GM21825 (cell line): ENCODE data around the gene KCTD19.

Source experiments
- ATAC-seq: cut with Tn5 transposase; IDR thresholded peaks from one replicate; pipeline ENCODE4 v1.9.1; 2021; ENCODE audit warnings: mild to moderate bottlenecking, moderate library complexity; ENCODE audit not compliant: unreplicated experiment

KCTD19 gene

DNA sequence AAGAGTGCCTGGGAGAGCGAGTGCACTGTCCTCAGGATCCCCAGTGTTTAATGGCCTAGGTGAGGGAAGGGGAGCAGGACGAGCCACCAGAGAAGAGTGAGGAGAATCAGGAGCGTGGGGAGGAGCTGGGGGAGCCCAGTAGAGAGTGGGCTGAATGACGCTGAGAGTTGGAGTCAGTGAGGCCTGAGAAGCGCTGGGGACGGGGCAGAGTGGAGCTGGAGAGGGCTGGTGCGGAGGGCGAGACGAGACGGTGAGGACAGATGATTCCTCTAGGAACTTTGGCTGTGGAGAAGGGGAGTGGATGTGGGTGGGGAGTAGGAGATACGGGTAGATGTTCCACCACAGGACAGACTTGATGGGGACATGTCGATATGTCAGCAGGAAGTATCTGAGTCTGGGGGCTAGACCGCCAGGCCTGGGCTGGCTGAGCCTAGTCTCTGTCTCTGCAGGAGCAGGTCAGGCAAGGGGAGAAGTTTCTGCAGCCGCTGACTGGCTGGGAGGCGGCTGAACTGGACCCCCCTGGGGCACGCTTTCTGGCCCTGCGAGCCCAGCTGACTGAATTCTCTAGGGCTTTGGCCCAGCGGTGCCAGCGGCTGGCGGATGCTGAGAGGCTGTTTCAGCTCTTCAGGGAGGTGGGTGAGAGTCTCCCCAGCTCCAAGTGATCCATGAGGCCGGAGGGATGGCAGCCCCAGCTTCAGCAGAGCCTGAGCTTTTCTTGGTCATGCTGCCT lies 42.5 kb downstream of the KCTD19 start:
- ATAC-seq: no peak

DNA sequence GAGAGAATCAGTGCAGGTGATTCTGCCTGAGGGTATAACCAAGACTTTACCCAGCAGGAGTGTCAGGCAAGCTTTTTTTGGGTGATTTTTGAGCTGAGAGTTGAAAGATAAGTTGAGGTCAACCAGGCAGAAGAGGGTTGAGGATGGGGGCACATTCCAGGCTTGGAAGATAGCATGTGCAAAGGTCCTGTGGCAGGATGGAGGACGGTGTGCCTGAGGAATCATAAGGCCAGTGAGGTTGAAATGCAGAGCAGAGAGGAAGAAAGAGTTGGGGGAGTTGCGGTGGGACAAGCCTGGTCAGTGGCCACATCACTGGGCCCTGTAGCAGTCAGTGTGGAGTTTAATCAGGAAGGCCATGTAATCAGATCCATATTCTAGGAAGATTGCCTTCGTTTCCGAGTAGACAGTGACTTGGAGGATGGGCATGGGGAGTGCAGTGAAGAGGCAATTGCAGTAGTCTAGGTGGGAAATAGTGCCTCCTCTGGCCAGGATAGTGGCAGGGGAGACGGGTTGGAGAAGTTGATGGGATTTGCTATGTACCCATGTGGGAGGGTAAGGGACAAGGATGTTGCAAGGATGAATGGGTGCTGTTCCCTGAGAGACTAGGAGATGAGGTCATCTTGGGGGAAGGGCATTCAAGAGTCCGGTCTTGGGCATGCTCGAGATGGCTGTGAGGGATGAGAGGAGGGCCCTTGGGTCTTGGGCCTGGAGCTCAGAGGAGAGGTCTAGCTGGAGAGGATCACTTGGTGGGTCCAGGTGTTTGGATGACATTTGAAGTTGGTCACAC lies 43.3 kb downstream of the KCTD19 start:
- ATAC-seq: no peak

DNA sequence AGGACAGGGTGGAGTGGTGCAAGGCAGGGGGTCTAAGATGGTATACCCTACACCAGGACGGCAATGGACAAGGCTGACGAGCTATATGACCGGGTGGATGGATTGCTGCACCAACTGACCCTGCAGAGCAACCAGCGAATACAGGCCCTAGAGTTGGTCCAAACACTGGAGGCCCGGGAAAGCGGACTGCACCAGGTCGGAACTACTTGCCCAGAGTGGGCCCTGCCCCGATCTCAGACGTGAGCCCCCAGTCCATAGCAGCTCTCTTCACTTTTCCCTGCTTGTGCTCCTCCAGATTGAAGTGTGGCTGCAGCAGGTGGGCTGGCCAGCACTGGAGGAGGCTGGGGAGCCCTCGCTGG lies 44.1 kb downstream of the KCTD19 start:
- no peak for ATAC-seq

DNA sequence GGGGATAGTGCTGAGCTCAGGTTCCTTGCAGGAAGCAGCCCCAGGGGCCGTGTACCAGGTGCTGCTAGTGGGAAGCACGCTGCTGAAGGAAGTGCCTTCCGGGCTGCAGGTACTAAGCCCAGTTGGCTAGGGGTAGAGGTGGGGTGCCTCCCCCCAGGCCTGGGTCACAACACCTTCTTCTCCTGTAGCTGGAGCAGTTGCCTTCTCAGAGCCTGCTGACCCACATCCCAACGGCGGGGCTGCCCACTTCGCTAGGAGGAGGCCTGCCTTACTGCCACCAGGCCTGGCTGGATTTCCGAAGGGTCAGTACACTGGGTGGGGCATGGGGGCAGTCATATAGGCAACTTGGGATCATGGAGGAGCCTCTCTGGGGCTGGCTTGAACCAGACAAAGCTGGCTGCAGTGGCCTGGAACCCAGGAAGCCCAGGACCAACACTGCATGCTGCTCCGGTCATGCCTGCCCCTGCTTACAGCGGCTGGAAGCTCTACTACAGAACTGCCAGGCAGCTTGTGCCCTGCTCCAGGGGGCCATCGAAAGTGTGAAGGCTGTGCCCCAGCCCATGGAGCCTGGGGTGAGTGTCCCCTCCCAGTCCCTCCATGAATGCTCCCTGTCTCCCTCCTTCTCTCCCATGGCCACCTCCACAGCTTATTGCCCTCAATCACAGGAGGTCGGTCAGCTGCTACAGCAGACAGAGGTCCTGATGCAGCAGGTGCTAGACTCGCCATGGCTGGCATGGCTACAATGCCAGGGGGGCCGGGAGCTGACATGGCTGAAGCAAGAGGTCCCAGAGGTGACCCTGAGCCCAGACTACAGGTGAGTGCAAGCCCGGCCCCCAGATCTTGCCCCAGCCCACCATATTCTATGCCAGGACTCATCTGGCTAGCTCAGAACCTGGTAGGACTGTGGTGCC lies 44.8 kb downstream of the KCTD19 start:
- no peak for ATAC-seq

DNA sequence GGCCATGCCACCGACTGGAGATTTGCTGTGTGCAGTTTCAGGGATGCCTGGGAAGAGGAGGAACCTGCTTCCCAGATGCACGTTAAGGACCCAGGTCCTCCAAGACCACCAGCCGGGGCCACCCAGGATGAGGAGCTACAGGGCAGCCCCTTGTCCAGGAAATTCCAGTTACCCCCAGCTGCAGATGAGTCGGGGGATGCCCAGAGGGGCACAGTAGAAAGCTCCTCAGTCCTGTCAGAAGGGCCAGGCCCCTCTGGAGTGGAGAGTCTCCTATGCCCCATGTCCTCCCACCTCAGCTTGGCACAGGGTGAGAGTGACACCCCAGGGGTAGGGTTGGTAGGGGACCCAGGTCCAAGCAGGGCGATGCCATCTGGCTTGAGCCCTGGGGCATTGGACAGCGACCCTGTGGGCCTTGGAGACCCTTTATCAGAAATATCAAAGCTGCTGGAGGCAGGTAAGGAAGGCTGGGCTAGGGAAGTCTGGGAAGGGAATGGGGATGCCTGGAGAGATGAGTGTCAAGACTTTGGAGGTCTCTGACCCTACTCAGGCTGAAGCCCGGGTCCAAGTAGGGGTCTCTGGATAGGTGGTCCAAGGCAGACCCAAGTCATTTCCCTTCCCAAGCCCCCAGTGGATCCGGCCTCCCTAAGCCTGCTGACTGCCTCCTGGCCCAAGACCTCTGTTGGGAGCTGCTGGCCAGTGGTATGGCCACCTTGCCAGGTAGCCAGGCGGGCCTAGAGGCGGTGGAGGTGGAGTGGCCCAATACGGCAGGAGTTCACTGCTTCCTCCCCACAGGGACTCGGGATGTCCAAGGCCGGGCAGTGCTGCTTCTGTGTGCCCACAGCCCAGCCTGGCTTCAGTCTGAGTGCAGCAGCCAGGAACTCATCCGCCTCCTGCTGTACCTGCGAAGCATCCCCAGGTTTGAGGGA lies 46.2 kb downstream of the KCTD19 start:
- ATAC-seq: no peak

DNA sequence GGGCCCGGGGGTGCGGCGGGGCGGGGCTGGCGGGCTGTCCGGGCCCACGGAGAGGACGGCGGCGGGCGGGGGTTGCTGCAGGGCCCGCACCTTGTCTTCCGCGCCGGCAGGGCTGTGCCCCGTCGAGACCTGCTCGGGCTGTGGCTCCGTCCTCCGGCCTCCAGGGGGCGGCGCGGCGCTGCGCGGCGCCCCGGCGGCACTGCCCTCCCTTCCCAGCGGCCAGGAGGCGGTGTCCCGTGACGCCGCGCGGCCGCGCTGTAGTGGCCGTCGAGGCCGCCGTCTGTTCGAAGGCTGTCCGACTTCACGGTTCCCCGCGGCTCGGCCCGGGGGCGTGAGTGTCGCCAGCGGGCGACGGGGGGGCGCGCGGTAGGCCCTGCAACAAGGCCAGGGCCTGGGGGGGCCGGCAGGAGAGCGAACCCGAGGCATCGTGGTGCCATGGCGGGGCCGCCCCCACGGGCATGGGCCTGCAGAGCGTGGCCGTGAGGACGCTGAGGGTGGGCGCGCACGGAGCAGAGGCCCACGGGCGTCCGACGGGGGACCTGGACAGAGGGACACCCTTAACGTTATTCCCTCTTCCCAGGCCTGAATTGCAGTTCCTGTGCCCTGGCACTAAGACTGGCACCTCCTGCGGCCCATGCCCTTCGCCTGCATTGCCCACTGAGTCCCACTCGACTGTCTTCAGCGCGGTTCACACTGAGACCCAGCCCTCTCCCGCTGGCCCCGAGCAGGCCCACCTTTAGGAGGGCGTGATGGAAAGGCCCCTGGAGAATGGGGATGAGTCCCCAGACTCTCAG lies 47.0 kb downstream of the KCTD19 start, which contains the start of gene PLEKHG4:
TSS of gene PLEKHG4 (plus strand) at position 237 of the 794 bp plus-strand sequence. CDS start at position 750, 513 bp downstream.
- peak; percentile 82 for ATAC-seq

DNA sequence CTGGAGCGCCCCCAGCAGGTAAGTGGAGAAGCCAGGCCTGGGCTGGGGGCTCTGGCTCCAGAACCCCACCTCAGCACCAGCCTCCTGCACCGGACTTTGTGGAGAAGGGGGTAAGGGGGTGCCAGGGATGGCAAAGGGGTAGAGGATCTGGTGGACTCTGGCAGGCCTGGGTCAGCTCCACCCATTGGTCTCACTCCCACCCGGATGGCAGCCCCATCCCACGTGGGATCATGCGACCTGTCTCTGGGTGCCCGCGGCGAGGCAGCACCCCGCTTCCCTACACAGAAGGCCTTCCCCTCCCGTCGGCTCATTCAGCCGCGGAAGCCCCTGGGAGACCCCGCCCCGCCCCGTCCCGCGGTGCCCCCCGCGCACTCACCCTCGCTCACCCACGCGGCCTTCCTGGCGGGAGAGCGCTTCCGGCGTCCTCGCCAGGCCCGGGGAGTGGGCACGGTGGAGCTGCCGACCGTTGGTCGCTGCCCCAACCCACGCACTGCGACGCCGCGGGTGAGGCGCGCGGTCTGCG lies 47.7 kb downstream of the KCTD19 start:
- ATAC-seq: peak; percentile 30

DNA sequence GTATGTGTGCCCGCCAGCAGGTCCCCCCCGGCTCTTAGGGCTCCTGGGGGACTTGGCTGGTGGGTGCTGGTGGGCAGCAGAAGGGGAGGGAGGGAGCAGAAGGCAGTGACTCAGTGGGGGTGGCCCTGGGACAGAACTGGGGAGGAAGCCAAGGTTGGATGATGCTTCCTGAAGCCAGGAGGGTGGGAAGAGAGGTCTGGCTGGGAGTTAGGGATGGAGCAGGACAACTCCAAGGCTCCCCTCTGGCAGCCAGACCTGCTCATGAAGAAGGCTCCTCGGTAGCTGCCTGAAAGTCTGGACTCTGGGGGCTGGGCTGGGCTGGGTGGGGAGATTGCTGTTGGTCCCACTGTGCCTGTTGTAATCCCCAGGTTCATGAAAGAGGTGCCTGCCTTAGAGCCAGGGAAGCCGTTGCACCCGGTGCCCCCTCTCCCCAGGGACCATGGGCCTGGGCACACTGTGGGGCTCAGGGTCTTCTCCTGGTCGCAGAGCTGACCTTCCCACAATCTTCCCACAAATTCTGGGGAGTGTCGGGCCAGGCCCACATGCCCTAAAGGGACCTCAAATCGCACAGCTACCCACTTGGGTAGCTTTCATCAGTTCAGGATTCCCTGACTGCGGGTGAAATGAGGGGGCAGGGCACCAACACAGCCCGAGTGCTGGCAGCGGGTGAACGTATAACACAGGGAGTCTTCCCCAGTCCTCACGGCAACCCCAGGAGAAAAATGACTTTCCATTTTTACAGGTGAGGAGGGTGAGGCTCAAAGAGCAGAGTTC lies 48.4 kb downstream of the KCTD19 start:
- ATAC-seq: no peak

DNA sequence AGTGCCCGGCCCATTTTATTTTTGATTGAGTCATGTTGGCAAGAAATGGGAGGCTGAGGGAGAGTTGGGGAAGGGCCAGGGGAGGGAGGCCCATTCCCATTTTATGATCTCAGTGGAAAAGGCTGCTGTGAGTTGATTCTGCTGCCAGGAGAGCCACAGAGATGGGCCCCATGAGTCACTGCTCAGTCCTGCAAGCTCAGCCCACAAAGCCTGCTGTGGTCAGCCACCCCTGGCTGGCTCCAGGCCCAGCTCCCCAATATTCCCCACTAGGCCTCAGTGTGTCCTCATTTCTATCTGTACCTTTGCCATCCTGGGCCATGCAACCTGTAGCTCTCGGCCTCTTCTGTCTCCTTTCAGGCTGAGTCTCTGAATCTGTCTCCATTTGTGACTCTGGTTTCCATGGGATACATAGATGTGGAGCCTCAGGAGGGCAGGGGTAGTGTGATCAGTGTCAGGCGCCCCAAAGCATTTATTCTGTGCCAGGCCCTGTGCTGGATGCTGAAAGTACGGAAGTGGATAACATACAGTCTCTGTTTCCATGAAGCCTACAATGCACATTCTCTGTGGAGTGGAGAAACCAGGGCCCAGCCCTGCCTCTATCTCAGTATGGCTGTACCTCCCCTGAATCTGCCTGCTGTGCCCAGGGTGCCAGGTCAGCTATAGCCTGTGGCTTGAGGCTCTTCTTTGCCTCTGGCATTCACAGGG lies 49.1 kb downstream of the KCTD19 start:
- no peak for ATAC-seq

DNA sequence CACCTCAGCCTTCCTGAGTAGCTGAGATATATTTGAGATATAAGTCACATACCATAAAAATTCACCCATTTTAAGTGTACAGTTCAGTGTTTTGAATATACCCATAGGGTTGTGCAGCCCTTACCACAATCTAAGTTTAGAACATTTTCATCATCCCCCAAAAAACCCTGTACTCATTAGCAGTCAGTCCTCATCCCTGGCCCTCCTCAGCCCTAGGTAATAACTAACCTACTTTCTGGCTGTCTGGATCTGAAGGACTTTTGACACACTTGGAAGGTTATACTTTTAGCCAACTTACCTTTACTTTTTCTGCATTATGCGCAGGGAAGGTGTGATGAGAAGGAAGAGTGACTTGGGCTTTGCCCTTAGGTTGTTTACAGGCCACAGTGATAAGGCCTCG lies 51.2 kb downstream of the KCTD19 start:
- ATAC-seq: no peak

DNA sequence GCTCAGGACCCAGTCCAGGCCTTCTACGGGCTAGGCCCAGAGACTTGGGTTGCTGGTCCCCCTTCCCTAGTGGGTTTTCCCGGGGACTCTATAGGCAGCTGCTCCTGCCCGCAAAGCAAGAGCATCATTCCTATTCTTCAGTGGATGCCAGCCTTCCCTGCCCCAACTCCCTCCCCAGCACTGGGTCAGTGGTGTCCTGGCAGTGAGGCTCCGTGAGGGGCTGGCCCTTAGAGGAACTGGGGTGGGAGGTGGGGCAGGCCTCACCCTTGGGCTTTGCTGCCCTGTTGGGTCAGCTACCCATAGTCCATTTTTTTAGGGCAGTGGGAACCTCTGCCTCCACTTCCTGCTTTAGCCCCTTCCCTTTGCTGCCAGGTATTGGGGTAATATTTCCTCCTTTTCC lies 55.1 kb downstream of the KCTD19 start:
- ATAC-seq: no peak

DNA sequence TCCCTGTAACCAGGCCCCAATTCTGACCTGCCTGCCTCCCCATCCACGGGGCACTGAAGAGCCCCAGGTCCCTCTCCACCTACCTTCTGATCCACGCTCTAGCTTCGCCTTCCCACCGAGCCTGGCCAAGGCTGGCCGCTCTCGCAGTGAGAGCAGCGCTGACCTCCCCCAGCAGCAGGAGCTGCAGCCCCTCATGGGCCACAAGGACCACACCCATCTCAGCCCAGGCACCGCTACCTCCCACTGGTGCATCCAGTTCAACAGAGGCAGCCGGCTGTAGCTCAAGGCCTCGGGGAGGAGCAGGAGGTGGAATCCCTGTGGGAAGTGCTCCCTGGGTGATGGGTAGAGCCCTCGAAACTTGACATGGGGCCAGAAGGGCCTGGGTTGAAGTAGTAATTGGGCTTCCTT lies 55.6 kb downstream of the KCTD19 start:
- no peak for ATAC-seq

DNA sequence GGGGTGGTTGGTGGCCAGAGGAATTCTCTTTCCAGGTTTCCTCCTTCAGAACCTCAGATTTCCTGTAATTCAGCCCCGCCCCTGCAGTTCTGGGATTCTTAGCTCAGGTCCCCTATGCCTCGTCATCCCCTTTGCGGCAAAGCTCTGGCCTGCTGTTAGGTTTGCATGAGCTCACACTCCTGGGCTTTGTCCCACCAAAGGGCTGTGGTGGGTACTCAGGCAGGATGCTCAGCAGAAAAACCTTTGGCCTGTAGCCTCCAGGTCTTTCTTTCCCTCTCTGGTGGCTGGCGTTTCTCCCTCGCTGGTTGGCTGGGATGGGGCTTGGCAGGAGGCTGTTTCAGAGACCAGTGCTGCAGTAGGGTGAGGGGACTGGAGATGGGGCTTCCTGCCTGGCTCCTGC lies 56.8 kb downstream of the KCTD19 start:
- no peak for ATAC-seq

DNA sequence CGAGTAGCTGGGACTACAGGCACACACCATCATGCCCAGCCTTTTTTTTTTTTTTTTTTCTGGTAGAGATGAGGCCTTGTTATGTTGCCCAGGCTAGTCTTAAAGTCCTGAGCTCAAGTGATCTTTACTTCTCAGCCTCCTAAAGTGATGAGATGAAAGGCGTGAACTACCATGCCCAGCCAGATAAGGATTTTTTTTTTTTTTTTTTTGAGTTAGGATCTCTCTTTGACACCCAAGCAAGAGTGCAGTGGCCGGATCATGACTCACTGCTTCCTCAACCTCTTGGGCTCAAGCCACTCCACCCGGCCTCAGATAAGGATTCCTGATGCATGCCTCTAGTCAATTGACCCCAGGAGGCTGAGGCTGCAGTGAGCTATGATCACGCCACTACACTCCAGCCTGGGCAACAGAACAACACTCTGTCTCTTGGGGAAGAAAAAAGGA lies 58.4 kb downstream of the KCTD19 start:
- ATAC-seq: no peak

DNA sequence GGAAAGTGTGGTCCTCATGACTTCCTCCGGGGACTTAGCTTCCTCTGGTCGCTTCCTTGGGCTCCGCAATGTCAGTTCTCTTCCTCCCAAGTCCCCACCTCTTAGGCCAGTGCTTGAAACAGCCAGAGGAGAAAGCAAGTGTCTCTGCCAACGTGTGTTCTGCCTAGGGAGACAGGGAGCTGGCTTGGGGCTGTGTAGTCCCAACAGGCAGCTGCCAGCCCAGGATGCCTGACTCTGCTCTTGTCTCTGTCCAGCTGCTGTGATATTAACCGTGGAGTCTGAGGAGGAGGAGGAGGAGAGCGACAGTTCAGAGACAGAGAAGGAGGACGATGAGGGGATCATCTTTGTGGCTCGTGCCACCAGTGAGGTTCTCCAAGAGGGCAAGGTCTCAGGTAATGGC lies 60.7 kb downstream of the KCTD19 start:
- no peak for ATAC-seq

DNA sequence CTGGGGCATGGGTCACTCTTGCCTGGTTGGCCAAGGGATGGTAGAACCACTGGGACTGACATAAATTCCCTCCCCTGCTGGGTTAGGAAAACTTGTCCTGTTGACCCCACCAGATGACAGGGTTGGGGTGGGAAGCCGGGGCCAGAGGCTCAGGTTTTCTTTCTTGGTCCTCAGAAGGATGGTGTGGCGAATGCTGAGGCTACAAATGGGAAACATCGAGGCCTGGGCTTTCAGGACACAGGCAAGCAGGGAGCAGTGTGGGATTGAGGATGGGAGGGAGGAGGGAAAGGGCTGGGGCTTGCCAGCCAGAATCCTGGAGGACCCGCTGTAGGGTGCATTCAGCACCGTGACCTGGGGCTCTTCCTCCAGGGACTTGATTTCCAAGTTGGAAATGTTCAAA lies 61.7 kb downstream of the KCTD19 start:
- no peak for ATAC-seq

DNA sequence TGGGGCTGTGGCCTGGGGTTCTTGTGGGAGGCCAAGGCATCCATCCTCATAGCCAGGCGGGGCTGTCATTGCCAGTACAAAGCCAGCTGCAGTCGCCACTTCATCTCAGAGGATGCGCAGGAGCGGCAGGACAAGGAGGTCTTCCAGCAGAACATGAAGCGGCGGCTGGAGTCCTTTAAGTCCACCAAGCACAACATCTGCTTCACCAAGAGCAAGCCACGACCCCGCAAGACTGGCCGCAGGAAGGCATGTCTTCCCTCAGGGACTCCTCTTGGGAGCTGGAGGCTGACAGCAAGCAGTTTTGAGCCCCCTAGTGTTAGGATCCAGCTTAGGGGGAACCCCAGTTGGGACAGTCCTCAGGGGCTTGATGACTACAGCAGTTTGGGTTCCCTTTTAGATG lies 62.3 kb downstream of the KCTD19 start:
- ATAC-seq: no peak

DNA sequence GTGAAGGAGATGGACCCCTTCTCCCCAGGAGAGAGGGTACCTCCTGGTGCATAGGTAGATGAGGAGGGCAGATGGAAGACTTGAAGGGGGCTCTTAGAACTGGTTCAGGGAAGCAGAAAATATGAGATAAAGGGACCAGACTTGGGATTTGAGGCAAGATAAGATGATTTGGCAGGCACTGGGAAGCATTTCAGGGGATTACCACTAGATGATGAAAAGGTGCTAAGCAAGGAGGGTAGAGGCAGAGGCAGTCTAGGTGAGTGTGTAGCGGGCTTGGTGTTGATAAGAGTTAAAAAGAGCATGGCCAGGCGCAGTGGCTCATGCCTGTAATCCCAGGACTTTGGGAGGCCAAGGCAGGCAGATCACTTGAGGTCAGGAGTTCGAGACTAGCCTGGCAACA lies 63.3 kb downstream of the KCTD19 start:
- ATAC-seq: no peak
